Fibroblast of villous mesenchyme (primary cell): ENCODE measurements around the gene RAB3D. TPM values are rescaled to one million over a fixed set of nuclear protein-coding genes. Genes with fewer than 3 reads are reported as not detected.

Experiments used
- DNase-seq: peaks from one replicate; pipeline ENCODE4 v3.0.0-alpha.2; 2010; ENCODE audit warnings: low read depth
- H3K4me3 ChIP-seq: 2 replicates; pipeline ENCODE4 v1.5.1; 2011; ENCODE audit warnings: low read depth, mild to moderate bottlenecking, low read length
- total RNA-seq: library from RNA; depleted of rRNA; stranded (reverse); fragments of >200 nt; gene quantifications from 2 replicates; pipeline ENCODE4 v1.2.3, GENCODE V29; 2012
- TF ChIP-seq, protein P1 (sequence below): IDR thresholded peaks from 2 replicates; pipeline ENCODE4 v1.5.1; 2012; ENCODE audit warnings: low read depth, mild to moderate bottlenecking, low read length; ENCODE audit not compliant: insufficient read depth

The RAB3D gene
- total RNA-seq, 1 donor, result 9.1 TPM

- H3K4me3 ChIP-seq, result no peak overlapping the region
- TF ChIP-seq, protein P1, sequence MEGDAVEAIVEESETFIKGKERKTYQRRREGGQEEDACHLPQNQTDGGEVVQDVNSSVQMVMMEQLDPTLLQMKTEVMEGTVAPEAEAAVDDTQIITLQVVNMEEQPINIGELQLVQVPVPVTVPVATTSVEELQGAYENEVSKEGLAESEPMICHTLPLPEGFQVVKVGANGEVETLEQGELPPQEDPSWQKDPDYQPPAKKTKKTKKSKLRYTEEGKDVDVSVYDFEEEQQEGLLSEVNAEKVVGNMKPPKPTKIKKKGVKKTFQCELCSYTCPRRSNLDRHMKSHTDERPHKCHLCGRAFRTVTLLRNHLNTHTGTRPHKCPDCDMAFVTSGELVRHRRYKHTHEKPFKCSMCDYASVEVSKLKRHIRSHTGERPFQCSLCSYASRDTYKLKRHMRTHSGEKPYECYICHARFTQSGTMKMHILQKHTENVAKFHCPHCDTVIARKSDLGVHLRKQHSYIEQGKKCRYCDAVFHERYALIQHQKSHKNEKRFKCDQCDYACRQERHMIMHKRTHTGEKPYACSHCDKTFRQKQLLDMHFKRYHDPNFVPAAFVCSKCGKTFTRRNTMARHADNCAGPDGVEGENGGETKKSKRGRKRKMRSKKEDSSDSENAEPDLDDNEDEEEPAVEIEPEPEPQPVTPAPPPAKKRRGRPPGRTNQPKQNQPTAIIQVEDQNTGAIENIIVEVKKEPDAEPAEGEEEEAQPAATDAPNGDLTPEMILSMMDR, result no peak
- no peak for DNase-seq
These were observed 47.5 kb downstream of the RAB3D start for GRCh38 chr19:11291991-11292390.

GRCh38 chr19:11291415-11291814 lies 48.0 kb downstream of the RAB3D start:
- no peak overlapping the region for H3K4me3 ChIP-seq
- TF ChIP-seq, protein P1, result no peak
- DNase-seq, result no peak

GRCh38 chr19:11290256-11290655 lies 49.2 kb downstream of the RAB3D start:
- no peak for DNase-seq
- TF ChIP-seq, protein P1, result no peak
- no peak overlapping the region for H3K4me3 ChIP-seq

DNA sequence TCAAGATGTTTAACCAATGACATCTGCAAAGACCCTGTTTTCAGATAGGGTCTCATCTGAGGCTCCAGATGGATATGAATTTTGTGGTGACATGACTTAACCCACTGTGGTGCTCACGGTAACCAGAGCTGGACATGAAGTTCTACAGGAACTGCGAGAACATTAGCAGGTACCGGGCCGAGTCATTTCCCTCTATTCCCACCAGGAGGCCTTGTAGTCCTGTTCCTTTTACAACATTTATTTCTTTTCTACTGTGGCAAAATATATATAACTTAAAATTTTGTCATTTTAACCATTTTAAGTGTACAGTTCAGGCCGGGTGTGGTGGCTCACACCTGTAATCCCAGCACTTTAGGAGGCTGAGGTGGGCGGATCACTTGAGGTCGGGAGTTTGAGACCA lies 51.1 kb downstream of the RAB3D start:
- no peak overlapping the region for H3K4me3 ChIP-seq
- TF ChIP-seq, protein P1, result peak; percentile 71
- peak; percentile 40 for DNase-seq

DNA sequence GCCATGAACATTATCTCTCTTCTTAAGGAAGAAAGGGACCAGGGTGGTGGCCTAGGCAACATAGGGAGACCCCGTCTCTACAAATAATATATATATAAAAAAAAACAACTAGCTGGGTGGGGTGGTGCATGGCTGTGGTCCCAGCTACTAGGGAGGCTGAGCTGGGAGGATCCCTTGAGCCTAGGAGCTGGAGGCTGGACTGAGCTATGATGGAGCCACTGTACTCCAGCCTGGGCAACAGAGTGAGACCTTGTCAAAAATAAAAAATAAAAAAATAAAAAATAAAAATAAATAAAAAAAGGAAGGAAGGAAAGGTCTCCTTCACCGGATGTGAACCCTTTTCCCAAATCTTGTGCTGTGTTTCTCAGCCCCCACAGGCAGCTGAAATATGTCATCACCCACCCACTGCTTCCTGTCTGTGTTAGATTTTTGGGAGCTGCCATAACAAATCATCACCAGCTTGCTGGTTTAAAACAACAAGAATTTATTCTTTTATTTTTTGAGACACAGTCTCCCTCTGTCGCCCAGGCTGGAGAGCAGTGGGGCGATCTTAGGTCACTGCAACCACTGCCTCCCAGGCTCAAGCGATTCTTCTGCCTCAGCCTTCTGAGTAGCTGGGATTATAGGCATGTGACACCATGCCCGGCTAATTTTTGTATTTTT lies 53.0 kb downstream of the RAB3D start:
- DNase-seq, result peak; percentile 31
- TF ChIP-seq, protein P1, result peak; percentile 12
- no peak overlapping the region for H3K4me3 ChIP-seq

DNA sequence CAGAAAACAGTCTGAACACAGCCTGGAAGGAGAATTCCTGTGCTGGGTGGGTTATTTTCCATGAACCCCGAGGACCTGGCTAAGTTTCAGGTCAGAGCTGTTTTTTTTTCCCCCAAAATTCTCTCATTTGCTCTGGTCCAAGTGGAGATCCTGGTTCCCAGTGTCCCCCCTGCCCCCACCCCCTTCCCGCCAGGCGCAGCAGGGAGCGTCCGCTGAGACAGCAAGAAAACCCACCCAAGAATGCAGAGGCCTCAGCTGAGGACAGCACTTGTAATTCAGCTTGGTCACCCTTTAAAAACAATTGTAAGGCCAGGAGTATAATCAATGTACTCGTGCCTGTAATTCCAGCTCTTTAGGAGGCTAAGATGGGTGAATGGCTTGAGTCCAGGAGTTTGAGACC lies 54.9 kb downstream of the RAB3D start:
- no peak for DNase-seq
- TF ChIP-seq, protein P1, result no peak
- H3K4me3 ChIP-seq, result no peak overlapping the region
